ENCODE measurements around the gene RPH3AL.

DNA sequence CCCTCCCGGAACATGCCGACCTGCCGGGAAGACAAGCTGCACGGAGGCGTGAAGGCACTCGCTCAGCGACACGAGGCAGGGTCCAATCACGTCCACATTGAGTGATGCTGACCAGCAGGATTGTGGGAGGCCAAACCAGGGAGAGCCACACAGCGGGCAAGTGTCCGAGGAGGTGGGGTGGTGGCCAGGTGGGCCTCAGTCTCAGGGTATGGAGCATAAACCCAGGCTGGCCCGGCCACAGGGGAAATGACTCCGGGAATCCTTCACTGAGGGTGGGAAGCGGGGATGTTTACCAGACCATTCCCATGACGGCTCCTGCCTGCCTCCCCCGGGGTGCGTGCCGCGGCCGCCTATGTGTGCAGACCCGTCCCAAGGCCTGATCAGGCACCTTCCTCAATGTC is 62.5 kb downstream of the RPH3AL start:
- TF ChIP-seq, protein P1, sequence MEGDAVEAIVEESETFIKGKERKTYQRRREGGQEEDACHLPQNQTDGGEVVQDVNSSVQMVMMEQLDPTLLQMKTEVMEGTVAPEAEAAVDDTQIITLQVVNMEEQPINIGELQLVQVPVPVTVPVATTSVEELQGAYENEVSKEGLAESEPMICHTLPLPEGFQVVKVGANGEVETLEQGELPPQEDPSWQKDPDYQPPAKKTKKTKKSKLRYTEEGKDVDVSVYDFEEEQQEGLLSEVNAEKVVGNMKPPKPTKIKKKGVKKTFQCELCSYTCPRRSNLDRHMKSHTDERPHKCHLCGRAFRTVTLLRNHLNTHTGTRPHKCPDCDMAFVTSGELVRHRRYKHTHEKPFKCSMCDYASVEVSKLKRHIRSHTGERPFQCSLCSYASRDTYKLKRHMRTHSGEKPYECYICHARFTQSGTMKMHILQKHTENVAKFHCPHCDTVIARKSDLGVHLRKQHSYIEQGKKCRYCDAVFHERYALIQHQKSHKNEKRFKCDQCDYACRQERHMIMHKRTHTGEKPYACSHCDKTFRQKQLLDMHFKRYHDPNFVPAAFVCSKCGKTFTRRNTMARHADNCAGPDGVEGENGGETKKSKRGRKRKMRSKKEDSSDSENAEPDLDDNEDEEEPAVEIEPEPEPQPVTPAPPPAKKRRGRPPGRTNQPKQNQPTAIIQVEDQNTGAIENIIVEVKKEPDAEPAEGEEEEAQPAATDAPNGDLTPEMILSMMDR (IDR thresholded peaks at IDR 0.05): no peak
- no peak for TF ChIP-seq POLR2A (IDR thresholded peaks at IDR 0.05)
